HG03457 (cell line): Measurements from ENCODE around the gene DDI2.
A peak's percentile ranks its signal among the peaks of the same experiment; 100 is the strongest.
"Not testable (repeated sequence)": the region's sequence is repeated elsewhere in the genome, so short reads cannot be mapped to it uniquely, and the experiment has no call there.

ENCODE experiments used
- ATAC-seq: cut with Tn5 transposase; IDR thresholded peaks from one replicate; pipeline ENCODE4 v1.9.1; 2021; ENCODE audit warnings: moderate number of reproducible peaks; ENCODE audit not compliant: unreplicated experiment

Gene DDI2

GRCh38 chr1:15676688-15677661, 59.7 kb downstream of the DDI2 start:
- no peak for ATAC-seq

- ATAC-seq, result no peak
Measured at GRCh38 chr1:15678578-15678977, 61.3 kb downstream of the DDI2 start.

- ATAC-seq, result no peak
Measured at GRCh38 chr1:15680131-15680530, 62.9 kb downstream of the DDI2 start.

GRCh38 chr1:15680561-15681348, 63.5 kb downstream of the DDI2 start:
- ATAC-seq, result no peak

- ATAC-seq, result no peak
Measured at GRCh38 chr1:15681349-15682292, 64.4 kb downstream of the DDI2 start.

- no peak for ATAC-seq
Measured at GRCh38 chr1:15682936-15683341, 65.7 kb downstream of the DDI2 start.

- no peak for ATAC-seq
Measured at GRCh38 chr1:15683345-15684039, 66.2 kb downstream of the DDI2 start.

GRCh38 chr1:15684042-15684461, 66.8 kb downstream of the DDI2 start, which contains the start of gene PLEKHM2:
TSS of gene PLEKHM2 (plus strand) at chr1:15684320. CDS start at chr1:15684559, 239 bp downstream.
- ATAC-seq, result no peak

GRCh38 chr1:15684468-15685291, 67.4 kb downstream of the DDI2 start:
- no peak for ATAC-seq

- no peak for ATAC-seq
Measured at GRCh38 chr1:15685820-15686219, 68.6 kb downstream of the DDI2 start.

GRCh38 chr1:15687446-15687845, 70.2 kb downstream of the DDI2 start:
- no peak for ATAC-seq

- ATAC-seq, result no peak
Measured at GRCh38 chr1:15690317-15690716, 73.1 kb downstream of the DDI2 start.

- no peak for ATAC-seq
Measured at GRCh38 chr1:15691434-15692032, 74.3 kb downstream of the DDI2 start.

- no peak for ATAC-seq
Measured at GRCh38 chr1:15692121-15692682, 74.9 kb downstream of the DDI2 start.

- no peak for ATAC-seq
Measured at GRCh38 chr1:15693371-15693770, 76.1 kb downstream of the DDI2 start.

GRCh38 chr1:15696956-15697521, 79.8 kb downstream of the DDI2 start:
- ATAC-seq, result peak; percentile 86

- ATAC-seq, result no peak
Measured at GRCh38 chr1:15698201-15698600, 80.9 kb downstream of the DDI2 start.

- not testable (repeated sequence) for ATAC-seq
Measured at GRCh38 chr1:15699321-15699720, 82.1 kb downstream of the DDI2 start.
